Endometrial microvascular endothelial cells (primary cell): ENCODE data around the gene FBLN5. TPM values are rescaled to one million over a fixed set of nuclear protein-coding genes. Genes with fewer than 3 reads are reported as not detected.

Experiments used
- in situ Hi-C: cut with HindIII; loops from 2 replicates; pipeline ENCODE4 v1.10.0; 2017; ENCODE audit warnings: low sequenced_read_pairs, low pct_unique_long_range_greater_than_20kb; ENCODE audit errors: inconsistent ontology term
- total RNA-seq: library from RNA; depleted of rRNA; stranded (reverse); fragments of >200 nt; gene quantifications from one replicate; pipeline ENCODE4 v1.2.3, GENCODE V29; 2015; ENCODE audit errors: inconsistent ontology term

Gene FBLN5, protein sequence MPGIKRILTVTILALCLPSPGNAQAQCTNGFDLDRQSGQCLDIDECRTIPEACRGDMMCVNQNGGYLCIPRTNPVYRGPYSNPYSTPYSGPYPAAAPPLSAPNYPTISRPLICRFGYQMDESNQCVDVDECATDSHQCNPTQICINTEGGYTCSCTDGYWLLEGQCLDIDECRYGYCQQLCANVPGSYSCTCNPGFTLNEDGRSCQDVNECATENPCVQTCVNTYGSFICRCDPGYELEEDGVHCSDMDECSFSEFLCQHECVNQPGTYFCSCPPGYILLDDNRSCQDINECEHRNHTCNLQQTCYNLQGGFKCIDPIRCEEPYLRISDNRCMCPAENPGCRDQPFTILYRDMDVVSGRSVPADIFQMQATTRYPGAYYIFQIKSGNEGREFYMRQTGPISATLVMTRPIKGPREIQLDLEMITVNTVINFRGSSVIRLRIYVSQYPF
- total RNA-seq, result 0.28 TPM

DNA sequence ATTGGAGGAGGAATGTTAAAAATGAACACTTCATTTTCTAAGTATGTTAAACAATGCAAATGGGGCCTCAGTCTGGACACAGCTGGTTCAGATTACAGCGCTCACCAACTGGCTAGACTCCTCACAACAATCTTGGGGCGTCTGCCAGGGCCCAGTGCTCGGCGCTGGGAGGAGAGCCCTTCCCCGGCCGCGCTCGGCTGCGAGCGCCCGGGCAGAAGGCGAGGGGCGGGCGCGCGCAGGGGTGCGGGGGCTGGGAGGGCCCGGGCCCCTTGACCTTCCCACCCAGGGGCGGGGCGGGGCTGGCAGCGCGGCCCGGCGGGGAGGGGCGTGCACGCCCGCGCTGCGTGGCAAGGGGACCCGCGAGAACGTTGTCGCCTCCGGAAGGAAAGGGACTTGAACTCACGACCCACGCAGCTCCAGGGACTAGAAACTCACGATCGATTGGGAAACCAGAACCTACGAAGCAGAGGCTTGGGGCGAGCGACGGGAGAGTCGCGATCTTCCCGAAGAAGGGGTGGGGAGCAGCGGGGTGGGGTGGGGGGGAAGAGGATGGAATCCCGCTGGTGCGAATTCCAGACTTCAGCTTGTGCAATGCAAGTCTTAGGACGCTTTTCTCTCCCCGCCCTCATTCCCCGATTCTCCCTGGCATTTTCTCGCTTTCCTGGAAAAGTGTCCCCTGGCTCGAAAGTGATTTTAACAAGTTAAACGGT lies at the start of gene FBLN5:
Gene FBLN5 (minus strand): TSS at position 220 of the 710 bp plus-strand sequence. CDS start 465 bp downstream, outside the sequence.
- in situ Hi-C loops, result no loop called here

DNA sequence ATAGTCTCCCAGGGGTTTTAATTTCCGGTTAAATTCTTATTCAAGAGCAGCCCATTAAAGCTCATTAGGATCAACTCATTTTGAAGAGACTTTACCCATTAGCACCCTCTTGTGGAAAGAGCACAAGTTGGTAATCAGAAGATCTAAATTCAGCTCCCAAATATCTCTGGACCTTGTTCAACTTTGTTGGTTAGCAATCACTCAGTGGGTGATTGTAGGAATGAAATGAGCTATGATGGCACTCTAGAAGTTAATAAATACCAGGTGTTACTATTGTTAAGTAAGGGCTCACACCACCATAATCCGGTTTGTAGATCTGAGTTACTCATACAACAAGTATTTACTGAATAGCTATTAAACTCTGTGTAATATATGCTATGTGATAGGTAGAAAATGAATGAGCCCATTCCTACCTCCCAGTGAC lies 49.5 kb upstream of the FBLN5 start:
- in situ Hi-C loops, result no loop called here

DNA sequence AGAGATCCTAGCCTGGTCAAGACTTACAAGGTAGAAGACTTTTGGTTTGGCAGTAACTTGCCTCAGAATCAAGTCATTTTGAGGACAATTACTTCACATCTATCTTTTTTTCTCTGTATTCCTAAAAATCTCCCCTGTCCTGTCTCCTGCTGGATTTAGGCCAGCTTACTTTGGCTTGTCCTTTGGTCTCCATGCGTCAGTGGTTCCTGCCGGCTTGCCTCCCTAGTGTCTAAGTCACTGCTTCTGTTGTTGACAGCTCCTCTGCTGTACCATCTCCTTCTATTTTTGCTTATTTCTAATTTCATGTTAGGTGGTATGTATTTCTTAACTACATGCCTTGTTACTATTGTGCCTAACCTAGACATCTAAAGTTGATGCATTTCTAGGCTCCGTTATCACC lies 39.7 kb upstream of the FBLN5 start:
- in situ Hi-C loops, result no loop called here

DNA sequence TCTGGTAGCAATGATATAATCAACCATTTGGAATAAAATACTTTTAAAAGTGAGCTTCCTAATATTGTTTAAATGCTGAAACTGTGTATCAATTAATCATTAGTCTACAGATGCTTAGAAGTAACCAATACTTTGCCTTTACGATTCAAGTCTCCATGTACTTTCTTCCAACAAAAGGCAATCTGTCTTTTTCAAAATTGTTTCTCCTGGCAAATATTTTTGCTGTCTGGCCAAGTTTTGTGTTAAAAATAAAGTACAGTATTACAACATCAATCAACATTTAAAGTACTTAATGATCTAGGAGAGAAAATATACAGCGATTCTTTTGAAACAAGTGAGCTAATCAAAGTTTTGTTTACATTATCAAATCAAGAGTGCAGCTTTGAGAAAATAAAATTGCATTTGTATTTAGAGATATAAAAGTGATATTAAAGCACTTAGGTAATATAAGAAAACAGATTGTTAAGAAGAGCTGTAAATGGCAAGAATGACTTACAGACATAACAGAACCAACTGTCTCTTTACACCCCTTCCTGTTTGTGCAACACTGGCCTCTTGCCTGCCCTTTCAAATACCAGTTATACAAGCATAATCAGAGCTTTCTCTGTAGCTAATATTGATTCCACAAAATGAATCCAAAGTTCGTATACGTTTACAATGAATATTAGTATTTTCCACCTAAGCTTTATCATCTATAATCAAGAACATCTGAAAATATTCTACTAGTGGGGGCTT lies 38.2 kb upstream of the FBLN5 start:
- in situ Hi-C loops, result no loop called here

DNA sequence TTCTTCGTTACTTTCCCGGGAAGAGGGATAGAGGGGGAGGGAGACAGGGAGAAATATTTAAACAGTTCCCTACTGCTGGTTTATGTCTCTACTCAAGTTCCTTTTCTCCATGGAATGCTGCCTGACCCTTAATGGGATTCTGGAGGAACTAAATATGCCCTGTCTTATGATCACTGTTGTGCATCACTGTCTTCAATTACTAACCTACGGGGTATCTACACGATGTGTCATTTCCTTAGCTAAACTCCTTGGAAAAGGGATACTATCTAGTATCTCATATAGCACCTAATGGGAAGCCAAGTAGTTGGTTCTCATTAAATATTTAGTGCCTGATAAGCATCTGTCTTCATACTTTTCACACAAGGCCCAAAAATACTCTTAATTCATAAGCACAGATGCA lies 37.5 kb upstream of the FBLN5 start:
- in situ Hi-C loops, result no loop called here

DNA sequence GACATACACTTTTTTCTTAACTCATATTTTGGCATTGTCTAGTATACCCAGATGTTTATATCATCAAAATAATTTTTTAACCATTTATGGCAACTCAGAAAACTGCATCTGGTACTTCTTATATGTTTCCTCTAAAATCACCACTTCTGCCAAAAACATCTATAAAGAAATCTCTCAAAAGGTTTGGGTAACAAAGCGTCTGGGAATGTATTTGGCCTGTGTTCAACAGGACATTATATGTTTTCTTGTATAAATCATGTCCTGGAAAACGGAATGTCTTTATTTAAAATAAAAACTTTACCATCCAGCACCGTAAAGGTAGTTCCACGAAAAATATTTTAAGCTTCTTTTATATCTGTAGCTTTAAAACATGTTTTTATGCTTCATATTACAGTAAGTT lies 36.1 kb upstream of the FBLN5 start:
- in situ Hi-C loops, result no loop called here

DNA sequence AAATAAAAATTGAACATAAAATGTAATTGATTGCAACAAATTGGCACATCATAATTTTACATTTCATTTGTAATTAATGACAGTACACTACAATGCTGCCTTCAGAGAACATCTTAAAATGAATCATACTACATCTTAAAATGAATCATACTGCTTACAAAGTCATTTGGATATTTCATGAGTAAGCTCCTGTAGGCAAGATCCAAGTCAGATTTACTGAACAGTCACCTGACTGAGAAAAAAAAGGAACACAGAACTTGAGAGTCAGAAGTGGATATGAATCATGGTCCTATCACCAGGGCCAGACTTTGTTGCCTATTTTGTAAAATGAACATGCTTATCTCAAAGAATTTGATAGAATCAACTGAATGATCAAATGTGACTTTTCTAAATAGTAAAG lies 32.7 kb upstream of the FBLN5 start:
- in situ Hi-C loops, result no loop called here

DNA sequence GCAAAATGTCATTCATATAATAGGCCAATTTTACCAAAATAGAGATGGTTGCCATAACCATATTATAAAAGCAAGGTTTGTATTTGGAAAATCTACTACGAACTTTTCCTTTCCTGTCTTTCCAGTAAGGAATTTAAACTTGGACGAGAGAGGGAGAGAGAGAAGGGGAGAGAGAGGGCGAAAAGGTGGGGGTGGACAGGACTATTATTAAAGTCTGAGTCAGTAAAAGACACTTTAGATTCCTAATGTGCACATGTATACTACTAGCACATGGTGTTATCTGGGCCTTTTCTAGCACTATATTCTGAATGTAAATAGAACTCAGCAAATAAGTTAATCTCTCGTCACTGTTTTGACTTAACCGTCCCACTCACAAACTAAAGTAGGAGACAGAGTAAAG lies 30.4 kb upstream of the FBLN5 start:
- in situ Hi-C loops, result no loop called here

DNA sequence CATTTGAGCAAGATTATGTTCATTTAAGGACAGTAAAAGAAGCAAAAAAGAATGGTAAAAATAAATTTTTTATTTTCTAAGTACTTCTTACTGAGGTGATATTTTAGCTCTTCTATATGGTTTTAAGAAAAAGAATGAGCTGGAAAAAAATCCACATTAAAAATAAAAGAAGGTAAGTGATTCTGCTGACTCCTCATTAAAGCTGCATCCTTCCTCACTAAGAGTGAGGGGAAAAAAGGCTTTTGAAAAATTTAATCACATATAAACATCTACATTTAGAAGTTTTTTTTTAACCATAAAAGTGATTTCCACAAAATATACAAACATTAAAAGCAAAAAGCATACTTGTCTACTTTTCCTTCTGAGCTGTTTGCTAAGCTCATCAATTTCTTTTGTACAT lies 28.3 kb upstream of the FBLN5 start:
- in situ Hi-C loops, result no loop called here

DNA sequence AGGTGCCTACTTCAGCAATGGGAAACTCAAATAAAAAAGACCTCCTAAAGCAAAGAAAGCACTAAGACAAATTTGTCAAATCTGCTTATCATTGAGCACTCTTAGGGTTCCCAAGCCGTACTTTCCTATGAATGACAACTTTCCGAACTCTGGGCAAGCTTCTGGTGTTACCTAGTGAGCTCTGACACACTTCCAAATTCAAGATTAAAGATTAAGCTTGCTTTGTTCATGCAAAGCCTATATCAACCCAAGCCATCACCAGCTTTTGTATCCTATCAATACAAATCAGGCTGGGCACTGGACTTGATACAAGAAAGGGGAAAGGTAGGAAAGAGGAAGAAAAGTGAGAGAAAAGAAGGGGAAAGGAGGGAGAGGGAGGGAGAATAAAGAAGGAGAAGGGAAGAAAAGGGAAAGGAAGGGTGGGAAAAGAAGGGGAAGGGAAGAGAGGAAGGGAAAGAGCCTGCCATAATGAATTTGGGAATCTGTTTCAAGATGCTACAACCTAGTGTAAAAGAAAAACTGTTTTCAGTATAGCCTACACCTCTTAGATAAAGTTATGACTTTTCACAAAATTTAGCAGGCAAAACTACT lies 23.8 kb upstream of the FBLN5 start:
- in situ Hi-C loops, result no loop called here

DNA sequence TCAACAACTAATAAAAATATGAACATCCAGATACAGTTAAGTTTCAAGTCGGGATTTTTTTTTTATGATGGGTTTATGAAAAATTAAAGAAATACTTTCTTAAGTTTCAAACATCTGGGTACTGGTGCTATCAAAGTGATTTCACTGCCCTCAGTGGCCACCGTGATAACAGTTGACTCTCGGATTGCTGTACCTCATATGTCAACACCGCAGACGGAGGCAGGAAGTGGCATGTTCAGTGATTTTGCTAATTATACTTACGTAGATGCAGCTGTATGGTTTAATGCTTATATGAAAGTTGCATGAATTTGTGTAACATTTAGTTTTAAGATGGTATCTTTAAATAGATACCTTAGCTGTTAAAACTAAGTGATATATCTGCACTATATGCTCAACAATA lies 20.8 kb upstream of the FBLN5 start:
- in situ Hi-C loops, result no loop called here

DNA sequence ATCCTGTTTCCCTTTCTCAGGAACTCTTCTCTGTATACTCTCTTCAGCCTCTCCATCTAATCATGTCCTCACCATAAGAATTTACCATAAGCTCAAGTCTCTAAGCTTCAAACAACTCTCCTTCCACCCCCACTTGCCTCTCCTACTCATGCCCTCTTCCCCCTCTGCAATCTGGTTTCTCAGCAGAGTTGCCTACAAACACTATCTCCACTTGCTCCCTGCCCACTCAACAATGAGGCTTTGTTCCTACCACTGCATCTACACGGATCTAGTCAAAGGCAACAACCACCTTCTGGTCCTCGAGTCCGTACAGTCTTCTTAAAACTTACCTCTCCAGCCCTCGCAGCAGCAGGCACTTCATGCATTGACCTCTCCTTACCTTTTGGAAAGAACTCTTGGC lies 17.2 kb upstream of the FBLN5 start:
- in situ Hi-C loops, result no loop called here

DNA sequence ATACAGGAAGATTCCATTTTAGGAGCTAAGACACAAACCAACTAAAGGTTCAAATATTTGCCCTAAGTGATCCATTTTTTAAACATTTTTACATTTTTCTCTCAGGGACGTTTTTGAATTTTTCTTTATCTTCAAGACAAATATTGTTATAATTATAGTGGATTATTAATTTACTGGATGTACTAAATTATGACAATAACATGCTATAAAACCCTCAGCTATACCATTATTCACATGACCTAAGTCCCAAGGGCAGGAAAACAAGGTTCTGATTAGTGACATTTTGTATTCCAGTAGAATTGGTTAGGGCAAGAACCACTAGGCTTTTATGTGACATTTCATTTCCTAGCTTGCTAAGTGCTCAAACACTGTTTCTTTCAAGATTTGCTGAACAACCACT lies 16.5 kb upstream of the FBLN5 start:
- in situ Hi-C loops, result no loop called here

DNA sequence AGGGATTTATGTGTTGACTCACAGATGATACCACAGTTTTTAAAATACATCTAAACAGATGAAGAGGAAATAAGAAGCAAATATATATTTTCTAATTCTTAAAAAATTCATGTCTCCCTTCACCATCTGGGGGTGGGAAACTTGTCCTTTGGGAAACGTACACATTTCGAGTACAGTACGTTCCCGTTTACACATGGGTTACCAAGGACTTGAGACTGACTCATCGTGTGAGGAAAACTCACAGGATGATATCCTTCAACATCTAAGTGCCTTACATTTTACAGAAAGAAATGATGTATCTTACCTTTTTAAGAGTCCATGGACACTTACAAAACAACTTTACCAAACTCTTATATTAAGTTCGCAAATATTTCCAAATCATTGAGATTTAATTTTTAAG lies 16.0 kb upstream of the FBLN5 start:
- in situ Hi-C loops, result no loop called here

DNA sequence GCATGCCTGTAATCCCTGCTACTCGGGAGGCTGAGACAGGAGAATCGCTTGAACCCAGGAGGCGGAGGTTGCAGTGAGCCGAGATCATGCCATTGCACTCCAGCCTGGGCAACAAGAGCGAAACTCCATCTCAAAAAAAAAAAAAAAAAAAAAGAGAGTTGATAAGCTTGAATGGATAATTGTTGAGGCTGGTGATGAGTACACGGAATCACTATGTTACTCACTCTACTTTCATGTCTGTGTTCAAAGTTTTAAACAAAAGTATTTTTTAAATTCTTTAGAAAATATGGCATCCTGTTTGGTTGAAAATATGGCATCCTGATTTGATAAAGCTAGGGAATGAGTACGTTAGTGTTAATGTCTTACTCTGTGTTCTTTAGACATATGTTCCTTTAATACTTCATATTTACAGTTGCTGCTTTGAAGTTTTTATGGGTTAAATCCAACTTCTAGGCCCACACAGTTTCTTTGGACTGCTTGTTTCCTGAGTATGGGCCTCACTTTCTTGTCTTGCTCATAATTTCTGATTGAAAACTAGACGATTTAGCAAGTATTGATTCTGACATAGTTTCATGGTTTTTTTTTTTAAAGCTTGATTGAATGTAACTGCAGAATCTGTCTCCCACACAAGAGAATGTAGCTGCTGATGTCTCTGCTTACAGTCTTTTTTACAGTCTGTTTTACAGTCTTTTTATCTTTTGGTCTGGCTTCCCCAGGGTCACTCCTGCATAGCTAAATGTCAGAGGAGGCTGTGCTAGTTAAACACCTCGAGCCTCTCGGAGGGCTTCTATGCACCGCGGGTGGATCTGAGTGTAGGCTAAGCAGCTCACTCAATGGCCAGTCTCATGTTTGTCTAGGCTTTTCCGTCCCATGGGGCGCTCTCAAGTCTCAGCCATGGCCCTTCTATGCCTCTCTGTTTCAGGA lies 14.1 kb upstream of the FBLN5 start:
- in situ Hi-C loops, result no loop called here

DNA sequence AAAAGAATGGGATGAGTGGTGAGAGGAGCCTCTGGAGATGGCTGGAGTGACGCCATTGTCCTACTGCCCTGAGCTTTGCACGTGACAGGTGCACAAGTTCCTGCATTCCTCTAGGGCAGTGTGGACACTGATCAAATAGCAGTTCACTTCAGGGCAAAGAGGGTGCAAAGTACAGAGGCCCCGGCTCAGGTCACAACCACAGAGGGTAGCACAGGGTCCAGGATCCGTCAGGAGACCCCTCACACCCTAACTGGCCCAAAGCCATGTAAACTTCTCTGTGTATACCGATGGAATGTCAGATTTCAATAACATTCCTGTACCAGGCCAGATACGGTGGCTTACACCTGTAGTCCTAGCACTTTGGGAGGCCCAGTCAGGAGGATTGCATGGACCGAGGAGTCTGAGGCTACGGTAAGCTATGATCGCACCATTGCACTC lies 10.4 kb upstream of the FBLN5 start:
- in situ Hi-C loops, result no loop called here

DNA sequence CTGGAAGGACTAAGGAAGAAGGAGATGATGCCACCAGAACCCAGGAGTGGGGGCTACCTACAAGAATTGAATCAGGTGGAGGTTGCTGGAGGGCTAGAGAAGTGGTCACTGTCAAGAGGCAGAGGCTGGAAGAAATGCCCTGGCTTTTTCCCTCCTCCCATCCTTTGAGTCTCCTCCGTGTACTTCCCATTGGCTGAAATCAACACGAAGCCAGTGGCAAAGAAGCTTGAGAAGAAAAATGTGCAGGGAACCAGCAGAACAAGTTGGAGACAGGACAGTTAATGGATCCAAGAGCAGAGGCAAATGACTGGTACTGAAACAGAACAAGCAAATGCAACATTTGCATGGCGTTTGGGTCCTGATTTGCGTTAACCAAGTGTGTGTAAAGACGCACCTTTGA lies 9.1 kb upstream of the FBLN5 start:
- in situ Hi-C loops, result no loop called here

DNA sequence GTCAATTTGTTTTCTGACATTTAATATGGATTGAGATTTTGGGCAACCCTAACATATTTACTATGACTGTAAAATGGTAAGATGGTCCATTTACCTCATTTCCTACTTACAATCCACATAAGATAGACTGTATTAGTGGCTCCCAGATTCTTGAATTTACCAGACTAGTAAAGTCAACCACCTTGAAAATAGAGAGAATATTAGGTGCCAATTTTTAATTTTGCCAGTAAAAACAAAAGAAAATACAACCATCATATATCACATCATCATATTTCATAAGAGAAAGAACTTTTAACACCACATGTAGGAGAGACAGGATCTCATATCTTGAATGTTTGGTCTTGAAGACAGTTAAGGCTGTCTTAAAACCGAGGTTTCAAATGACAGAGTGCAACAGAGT lies 7.7 kb upstream of the FBLN5 start:
- in situ Hi-C loops, result no loop called here
